Nephron (organoid): ENCODE data around the gene ABCC1.
A peak's percentile ranks its signal among the peaks of the same experiment; 100 is the strongest.

Experiments used
- H3K27ac Mint-ChIP-seq, 3 experiments: 2 replicates each; pipeline ENCODE4 v1.8.0; 2020; ENCODE audit warnings: mixed read lengths in 3 of 3, mild to moderate bottlenecking in 2 of 3, moderate library complexity in 1 of 3
- H3K27me3 Mint-ChIP-seq: 2 replicates; pipeline ENCODE4 v1.8.0; 2021; ENCODE audit warnings: low read depth, mild to moderate bottlenecking, moderate library complexity, mixed read lengths
- H3K36me3 Mint-ChIP-seq: 2 replicates; pipeline ENCODE4 v1.8.0; 2020; ENCODE audit warnings: low read depth, mixed read lengths
- H3K4me1 Mint-ChIP-seq: 2 replicates; pipeline ENCODE4 v1.8.0; 2020; ENCODE audit warnings: mixed read lengths
- H3K4me3 Mint-ChIP-seq, 3 experiments: 2 replicates each; pipeline ENCODE4 v1.8.0; 2020; ENCODE audit warnings: mild to moderate bottlenecking in 3 of 3, mixed read lengths in 3 of 3, moderate library complexity in 2 of 3
- H3K9me3 Mint-ChIP-seq: 2 replicates; pipeline ENCODE4 v1.8.0; 2020; ENCODE audit warnings: mixed read lengths
- TF ChIP-seq, protein P1 (sequence below), 3 experiments: fragments of 200-600 bp; sonication (generic); IDR thresholded peaks; one replicate each; pipeline ENCODE4 v1.5.0; 2021; ENCODE audit warnings: antibody characterized with exemption in 3 of 3; ENCODE audit not compliant: unreplicated experiment in 3 of 3

The ABCC1 gene

DNA sequence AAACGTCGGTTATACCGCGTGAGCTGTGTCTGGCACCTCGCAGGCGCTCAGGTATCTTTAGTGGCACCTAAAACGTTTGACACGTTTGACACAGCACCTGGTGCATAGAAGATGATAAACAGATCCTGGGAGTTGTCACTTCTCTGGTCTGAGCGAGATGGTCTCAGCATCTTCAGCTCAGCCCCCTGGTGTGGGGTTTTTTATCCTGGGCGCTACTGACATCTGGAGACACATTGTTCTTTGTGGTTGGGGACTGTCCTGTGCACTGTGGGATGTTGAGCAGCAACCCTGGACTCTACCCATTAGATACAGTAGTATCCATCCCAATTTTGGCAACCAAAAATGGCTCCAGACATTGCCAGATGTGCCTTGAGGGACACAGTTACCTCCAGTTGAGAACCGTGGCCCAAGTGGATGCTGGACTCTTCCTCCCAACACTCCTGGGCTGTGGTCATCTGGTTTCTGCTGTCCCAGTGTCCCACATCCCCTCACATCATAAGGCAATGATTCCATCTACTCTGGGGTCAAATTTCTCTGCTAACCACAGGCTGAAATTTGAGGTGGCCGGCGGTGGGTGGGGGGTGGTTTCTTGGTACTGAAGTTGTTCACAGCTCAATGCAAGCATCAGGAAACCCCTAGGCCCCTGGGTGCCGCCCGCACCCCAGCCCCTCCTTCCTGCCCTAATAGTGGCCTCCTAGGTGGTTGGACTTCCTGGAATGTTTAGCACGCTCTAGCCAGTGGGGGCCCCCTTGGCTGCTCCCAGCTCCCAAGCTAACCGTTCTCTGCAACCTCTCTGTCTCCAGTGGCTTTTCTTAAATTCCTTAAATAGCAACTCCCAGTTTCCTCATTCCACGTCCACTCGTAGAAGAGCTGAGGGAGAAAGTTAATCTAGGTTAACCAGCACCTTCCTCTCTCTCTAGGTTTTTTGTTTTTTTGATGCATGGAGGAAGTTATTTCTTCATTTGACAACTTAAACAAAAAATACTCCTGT is 124.8 kb downstream of the ABCC1 start:
- Mint-ChIP-seq H3K36me3 (peaks cover 43% of the 10 kb centered on the region), H3K27me3 (no peaks in the 10 kb centered on the region), H3K4me1 (peaks cover 34% of the 10 kb centered on the region), H3K27ac (peak overlapping the region; percentile 87 to 93 (median 88)), H3K4me3 (peak overlapping the region; percentile 4 to 15 (median 13)), H3K9me3 (no peaks in the 10 kb centered on the region)
- TF ChIP-seq, protein P1, sequence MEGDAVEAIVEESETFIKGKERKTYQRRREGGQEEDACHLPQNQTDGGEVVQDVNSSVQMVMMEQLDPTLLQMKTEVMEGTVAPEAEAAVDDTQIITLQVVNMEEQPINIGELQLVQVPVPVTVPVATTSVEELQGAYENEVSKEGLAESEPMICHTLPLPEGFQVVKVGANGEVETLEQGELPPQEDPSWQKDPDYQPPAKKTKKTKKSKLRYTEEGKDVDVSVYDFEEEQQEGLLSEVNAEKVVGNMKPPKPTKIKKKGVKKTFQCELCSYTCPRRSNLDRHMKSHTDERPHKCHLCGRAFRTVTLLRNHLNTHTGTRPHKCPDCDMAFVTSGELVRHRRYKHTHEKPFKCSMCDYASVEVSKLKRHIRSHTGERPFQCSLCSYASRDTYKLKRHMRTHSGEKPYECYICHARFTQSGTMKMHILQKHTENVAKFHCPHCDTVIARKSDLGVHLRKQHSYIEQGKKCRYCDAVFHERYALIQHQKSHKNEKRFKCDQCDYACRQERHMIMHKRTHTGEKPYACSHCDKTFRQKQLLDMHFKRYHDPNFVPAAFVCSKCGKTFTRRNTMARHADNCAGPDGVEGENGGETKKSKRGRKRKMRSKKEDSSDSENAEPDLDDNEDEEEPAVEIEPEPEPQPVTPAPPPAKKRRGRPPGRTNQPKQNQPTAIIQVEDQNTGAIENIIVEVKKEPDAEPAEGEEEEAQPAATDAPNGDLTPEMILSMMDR (IDR thresholded peaks at IDR 0.05; ENCODE audit: unreplicated experiment in 3 of 3) = no peak

DNA sequence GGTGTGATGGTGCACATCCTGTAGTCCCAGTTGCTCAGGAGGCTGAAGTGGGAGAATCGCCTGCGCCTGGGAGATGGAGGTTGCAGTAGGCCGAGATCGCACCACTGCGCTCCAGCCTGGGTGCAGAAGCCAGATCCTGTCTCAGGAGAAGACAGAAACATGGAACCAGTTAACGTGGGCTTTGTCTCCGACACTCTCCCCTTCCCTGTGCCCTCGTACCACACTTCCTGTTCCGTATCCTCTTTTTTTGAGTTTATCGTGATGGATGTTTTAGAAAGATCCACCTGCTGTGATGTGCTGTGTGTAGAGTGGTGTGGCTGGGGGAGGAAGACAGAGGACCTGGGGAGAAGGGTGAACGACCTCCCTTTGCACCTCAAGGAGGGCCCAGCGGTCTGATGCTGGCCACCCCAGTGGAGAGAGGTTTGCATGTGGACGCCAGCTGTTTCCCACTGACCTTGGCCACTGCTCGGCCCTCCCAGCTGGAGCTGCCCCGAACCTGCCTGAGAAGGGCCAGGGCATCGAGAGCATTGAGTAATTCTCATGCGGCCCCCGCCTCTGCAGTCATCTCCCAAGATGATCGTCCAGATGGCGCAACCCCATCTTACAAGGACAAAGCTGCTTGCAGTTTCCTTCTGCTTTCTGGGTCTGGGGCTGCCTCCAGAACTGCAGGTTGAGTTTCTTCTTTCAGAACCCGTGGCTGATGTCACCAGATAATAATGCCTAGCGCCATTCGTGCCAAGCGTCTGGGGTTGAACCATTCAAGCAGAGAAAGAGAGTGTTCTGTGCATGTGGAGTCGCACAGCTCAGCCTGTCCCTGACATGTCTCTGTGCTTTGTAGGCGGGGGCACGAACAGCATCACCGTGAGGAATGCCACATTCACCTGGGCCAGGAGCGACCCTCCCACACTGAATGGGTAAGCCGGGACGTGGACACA is 126.3 kb downstream of the ABCC1 start:
- peaks cover 50% of the 10 kb centered on the region for H3K36me3 Mint-ChIP-seq
- H3K27ac Mint-ChIP-seq = peak overlapping the region; percentile 87 to 93 (median 88)
- H3K9me3 Mint-ChIP-seq = no peaks in the 10 kb centered on the region
- no peaks in the 10 kb centered on the region for H3K27me3 Mint-ChIP-seq
- TF ChIP-seq, protein P1 (IDR thresholded peaks at IDR 0.05; ENCODE audit: unreplicated experiment in 3 of 3) = no peak
- peaks cover 31% of the 10 kb centered on the region for H3K4me1 Mint-ChIP-seq
- H3K4me3 Mint-ChIP-seq = no peak overlapping the region

DNA sequence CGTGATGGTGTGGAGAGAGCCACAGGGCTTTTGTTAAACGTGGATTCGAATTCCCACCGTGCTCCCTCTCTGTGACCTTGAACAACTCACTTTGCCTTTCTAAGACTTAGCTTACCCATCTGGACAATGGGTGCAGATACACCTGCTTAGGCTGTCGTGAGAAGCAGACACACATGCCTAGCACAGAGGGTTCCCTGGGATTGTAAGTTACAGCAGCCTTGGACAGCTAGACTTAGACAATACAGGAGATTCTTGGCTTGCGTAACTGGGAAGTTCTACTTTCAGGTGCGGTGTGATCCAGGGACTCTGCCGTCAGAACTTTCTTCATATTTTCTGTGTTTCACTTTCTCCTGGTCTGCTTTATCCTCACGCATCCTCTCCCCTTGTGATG is 127.0 kb downstream of the ABCC1 start:
- Mint-ChIP-seq H3K27ac (peak overlapping the region; percentile 44 to 75 (median 47)), H3K36me3 (peaks cover 54% of the 10 kb centered on the region), H3K4me1 (peaks cover 34% of the 10 kb centered on the region), H3K27me3 (no peaks in the 10 kb centered on the region), H3K4me3 (no peak overlapping the region), H3K9me3 (no peaks in the 10 kb centered on the region)
- TF ChIP-seq, protein P1 (IDR thresholded peaks at IDR 0.05; ENCODE audit: unreplicated experiment in 3 of 3) = no peak

DNA sequence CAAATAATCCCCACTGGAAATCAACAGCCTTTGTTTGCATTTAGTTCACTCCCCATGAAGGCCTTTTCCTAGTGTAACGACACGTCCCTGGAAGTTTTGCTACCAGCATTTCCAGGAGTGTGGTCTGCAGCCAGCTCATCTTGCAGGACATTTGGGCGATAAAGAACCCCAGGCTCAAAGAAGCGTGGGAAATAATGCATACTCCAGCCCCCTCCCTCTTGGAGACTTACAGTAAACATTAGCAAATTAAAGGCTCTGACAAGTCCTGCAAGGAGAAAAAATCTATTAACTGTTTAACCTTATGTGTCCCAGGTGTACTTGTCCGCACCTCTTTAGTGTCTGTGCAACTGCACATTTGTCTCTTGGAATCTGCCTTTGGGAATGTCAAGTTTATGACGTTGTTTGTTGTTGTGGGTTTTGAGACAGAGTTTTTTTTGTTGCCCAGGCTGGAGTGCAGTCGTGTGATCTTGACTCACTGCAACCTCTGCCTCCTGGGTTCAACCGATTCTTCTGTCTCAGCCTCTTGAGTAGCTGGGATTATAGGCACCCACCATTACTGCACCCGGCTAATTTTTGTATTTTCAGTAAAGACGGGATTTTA is 131.1 kb downstream of the ABCC1 start:
- Mint-ChIP-seq H3K9me3 (no peaks in the 10 kb centered on the region), H3K27me3 (no peaks in the 10 kb centered on the region), H3K4me1 (peaks cover 10% of the 10 kb centered on the region), H3K27ac (peak overlapping the region; percentile 83 to 96 (median 90)), H3K36me3 (peaks cover 71% of the 10 kb centered on the region), H3K4me3 (no peak overlapping the region)
- TF ChIP-seq, protein P1 (IDR thresholded peaks at IDR 0.05; ENCODE audit: unreplicated experiment in 3 of 3) = no peak

DNA sequence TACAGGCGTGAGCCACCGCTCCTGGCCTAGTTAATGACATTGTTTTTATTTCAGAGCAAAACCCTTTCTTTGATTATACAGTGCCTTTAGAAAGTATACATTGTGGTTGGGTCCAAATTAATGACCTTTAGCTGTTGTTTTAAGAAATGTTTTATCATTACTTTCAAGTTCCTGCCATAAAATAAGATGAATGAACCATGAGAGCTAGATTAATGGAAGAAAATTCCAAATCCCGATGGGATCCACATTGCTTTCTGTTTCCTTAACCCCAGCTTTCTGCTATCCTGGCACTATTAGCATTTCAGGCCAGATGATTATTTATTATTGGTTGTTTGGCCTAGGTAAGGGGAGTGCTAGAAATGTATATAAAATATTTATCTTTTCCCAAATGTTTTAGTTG is 131.7 kb downstream of the ABCC1 start:
- no peaks in the 10 kb centered on the region for H3K27me3 Mint-ChIP-seq
- peaks cover 73% of the 10 kb centered on the region for H3K36me3 Mint-ChIP-seq
- H3K27ac Mint-ChIP-seq = peak overlapping the region; percentile 83 to 96 (median 90)
- H3K9me3 Mint-ChIP-seq = no peaks in the 10 kb centered on the region
- TF ChIP-seq, protein P1 (IDR thresholded peaks at IDR 0.05; ENCODE audit: unreplicated experiment in 3 of 3) = no peak
- H3K4me3 Mint-ChIP-seq = no peak overlapping the region
- peaks cover 9% of the 10 kb centered on the region for H3K4me1 Mint-ChIP-seq
